GM08714 (cell line): ENCODE measurements around the gene ZNF107.
"Not testable (repeated sequence)": the region's sequence is repeated elsewhere in the genome, so short reads cannot be mapped to it uniquely, and the experiment has no call there.

ENCODE experiments used
- H3K4me3 ChIP-seq: fragments of 200-500 bp; sonication (Bioruptor generic); 2 replicates; pipeline ENCODE4 v1.5.1; 2014; ENCODE audit warnings: mild to moderate bottlenecking, low read length, inconsistent platforms
- ZNF274 ChIP-seq: IDR thresholded peaks from 2 replicates; pipeline ENCODE4 v1.6.1; 2012; ENCODE audit warnings: mild to moderate bottlenecking, low read depth, low read length

Gene ZNF107

DNA sequence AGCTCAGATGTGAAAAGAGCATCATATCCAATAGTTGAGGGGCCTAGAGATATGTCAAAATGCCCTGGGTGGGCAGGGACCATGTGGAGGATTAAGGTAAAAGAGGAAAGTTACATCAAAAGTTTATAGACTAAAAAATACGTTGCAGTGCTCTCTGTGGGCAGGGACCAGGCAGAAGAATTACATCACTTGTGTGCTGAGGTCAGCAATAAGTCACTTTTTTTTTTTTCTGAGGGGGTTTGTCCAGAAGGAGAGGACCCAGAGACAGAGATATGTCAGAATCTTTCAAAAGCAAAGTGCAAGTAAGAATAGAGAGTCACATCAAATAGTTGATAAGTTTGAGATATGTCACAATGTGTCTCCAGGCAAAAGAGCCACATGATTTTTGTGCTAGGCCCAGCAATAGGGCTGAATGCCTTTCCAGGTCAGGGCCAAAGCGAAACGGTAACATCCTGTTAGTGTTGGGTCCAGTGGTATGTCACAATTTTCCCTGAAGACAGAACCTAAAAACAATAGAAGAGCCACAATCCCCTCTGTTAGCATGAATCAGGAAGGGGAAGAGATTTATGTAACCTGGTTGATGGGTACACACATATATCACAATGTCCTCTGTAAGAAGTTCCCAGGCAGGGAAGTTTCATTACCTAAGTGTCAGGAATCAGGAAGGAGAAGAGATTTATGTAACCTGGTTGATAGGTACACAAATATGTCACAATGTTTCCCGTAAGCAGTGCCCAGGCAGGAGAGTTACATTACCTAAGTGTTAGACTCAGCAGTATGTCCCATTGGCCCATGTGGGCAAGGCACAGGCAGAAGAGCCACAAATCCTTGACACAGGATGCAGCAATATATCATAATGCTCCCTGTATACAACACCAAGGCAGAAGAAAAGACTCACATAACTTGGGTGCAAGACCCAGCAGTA is 28.1 kb upstream of the ZNF107 start:
- no peak for TF ChIP-seq ZNF274
- no peak overlapping the region for H3K4me3 ChIP-seq

DNA sequence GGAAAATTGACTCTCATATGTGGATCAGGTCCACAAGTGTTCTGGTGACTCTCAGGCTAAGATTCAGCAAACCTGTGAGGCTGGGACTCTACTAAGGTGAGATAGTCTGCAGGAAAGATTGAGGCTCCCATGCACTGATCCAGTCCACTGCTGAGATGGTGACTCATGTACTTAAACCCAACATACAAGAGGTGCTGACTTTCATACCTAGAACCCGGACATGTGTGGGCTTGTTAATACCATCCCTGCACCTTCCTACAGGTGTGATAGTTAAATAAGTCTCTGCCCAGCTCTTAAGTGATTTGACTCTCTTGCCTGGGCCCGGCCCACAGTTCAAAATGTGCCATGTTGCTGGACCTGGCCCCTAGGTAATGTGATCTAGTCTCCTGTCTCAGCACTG is 27.1 kb upstream of the ZNF107 start:
- TF ChIP-seq ZNF274 = no peak
- no peak overlapping the region for H3K4me3 ChIP-seq

DNA sequence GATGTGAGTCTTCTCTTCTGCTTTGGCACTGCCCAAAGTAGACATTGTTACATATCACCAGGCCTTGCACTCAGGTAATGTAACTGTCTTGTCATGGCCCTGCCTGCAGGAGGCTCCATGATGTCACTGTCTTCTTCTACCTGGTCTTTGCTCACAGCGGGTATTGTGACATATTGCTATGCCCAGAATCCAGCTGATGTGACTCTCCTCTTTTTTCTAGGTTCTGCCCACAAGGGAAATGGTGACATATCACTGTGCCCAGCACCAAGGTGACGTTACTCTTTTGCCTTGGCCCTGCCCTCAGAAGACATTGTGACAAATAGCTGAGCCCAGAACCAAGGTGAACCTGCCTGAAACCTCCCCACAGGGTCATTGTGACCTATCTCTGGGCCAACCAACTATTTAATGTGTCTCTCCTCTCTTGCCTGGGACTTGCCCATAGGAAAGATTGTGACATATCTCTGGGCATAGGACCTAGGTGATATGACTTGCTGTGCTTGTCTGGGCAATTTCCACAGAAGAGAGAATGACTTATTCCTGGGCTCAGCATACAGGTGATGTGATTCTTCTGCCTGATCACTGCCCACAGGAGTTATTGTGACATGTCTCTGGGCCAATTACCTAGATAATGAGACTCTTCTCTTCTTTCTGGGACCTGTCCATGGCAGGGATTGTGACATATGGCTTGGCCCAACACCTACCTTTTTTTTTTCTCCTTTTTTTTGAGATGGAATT is 26.5 kb upstream of the ZNF107 start:
- no peak for TF ChIP-seq ZNF274
- H3K4me3 ChIP-seq = no peak overlapping the region

DNA sequence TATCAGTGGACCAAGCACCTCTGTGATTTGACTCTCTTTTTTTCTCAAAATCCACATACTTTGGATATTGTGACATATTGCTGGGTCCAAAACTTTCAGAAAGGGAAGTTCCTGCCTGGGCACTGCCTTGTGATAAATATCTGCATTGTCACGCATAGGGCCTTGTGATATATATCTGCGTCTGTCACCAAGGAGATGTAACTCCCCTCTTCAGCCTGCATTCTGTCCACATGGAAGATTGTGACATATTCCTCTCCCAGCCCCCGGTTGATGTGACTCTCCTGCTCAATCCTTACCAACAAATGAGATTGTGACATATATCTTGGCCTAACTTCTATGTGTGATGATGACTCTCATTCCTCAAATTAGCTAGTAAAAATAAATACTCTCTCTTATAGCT is 25.4 kb upstream of the ZNF107 start:
- H3K4me3 ChIP-seq = no peak overlapping the region
- TF ChIP-seq ZNF274 = no peak

DNA sequence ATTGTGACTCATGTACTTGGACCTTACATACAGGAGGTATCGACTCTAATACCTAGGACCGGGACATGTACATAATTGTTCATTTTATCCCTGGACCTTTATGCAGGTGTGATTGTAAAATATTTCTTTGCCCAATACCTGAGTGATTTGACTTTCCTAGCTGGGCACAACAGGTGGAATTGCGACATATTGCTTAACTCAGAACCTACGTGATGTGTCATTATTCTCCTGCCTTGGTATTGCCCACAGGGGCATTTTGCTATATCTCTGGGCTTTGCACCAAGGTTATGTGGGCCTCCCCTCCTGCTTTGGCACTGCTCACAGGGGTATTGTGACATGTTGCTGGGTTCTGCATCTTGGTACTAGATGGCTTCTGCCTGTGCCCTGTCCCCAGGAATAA is 23.9 kb upstream of the ZNF107 start:
- H3K4me3 ChIP-seq = no peak overlapping the region
- TF ChIP-seq ZNF274 = no peak

DNA sequence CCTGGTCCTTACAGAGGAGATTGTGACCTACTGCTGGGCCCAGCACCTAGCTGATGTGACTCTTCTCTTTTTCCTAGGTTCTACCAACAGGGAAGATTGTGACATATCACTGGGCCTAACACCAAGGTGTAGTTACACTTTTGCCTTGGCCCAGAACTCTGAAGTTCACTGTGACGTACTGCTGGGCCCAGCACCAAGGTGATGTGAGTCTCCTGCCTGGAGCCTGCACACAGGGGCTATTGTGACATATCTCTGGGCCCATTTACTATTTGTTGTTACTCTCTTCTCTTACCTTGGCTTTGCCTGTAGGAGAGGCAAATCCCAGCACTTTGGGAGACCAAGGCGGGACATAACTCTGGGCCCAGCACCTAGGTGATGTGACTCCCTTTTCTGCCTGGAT is 23.1 kb upstream of the ZNF107 start:
- no peak for TF ChIP-seq ZNF274
- H3K4me3 ChIP-seq = no peak overlapping the region

DNA sequence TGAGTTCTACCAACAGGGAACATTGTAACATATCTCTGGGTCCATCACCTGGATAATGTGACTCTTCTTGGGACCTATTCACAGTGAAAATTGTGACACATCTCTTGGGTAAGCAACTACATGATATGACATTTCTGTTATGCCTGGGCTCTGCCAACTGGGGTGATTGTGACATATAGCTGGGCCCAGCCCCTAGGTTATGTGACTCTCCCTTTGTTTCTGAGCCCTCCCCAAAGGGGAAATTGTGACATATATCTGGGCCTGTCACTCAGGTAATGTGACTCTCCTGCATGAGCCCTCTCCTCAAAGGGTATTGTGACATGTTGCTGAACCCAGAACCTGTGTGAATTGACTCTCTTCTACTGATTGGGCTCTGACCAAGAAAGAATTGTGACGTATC is 22.4 kb upstream of the ZNF107 start:
- TF ChIP-seq ZNF274 = no peak
- no peak overlapping the region for H3K4me3 ChIP-seq

DNA sequence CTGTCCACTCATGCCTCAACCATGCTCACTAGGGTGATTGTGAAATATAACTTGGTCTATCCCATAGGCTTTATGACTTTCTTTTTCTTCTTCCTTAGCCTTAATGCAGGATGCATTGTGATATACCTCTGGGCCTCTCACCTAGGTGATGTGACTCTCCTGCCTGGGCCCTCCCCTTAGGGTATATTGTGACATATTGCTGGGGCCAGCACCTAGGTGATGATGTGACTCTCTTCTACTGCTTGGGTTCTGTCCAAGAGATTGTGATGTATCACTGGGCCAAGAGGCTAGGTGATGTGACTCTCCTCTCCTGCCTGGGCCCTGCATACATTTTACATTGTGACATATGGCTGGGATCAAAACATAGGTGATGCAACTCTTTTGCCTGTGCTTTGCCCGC is 14.7 kb upstream of the ZNF107 start:
- TF ChIP-seq ZNF274 = no peak
- no peak overlapping the region for H3K4me3 ChIP-seq

DNA sequence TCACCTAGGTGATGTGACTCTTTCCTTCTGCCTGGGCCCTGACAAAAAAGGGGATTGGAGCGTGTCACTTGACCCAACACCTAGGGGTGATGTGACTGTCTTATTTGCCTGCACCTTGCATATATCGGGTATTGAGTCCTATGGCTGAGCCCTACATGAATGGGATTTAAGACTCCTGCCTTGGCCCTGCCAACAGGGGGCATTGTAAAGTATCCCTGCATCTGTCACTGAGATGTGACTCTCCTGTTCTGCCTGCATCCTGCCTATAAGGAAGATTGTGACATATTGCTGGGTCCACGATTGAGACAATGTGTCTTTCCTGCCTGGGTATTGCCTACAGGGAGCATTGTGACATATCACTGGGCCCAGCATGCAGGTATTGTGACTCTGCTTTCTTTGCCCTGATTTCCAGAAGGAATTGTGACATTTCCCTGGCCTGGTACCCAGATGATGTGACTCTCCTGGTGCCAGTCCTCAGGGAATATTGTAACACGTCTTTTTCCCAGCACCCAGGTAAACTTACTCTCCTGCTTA is 14.2 kb upstream of the ZNF107 start:
- no peak for TF ChIP-seq ZNF274
- no peak overlapping the region for H3K4me3 ChIP-seq

DNA sequence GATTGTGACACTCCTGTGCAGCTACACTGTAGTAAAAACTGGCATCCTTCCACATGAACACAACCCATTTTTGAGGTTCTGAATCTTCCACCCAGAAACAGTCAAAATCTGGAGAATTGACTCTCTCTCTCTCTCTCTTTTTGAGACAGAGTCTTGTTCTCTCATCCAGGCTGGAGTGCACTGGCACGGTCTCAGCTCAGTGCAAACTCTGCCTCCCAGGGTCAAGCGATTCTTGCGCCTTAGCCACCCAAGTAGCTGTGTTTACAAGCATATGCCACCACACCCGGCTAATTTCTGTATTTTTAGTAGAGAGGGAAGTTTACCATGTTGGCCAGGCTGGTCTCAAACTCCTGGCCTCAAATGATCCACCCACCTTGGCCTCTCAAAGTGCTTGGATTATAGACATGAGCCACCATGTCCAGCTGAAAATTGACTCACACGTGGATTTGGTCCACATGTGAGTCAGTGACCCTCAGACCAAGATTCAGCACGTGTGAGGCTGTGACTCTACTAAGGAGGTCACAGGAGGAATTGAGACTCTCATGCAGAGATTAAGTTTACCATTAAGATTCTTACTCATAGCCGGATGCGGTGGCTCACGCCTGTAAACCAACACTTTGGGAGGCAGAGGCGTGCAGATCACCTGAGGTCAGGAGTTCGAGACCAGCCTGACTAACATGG is 12.1 kb upstream of the ZNF107 start:
- no peak overlapping the region for H3K4me3 ChIP-seq
- TF ChIP-seq ZNF274 = no peak

DNA sequence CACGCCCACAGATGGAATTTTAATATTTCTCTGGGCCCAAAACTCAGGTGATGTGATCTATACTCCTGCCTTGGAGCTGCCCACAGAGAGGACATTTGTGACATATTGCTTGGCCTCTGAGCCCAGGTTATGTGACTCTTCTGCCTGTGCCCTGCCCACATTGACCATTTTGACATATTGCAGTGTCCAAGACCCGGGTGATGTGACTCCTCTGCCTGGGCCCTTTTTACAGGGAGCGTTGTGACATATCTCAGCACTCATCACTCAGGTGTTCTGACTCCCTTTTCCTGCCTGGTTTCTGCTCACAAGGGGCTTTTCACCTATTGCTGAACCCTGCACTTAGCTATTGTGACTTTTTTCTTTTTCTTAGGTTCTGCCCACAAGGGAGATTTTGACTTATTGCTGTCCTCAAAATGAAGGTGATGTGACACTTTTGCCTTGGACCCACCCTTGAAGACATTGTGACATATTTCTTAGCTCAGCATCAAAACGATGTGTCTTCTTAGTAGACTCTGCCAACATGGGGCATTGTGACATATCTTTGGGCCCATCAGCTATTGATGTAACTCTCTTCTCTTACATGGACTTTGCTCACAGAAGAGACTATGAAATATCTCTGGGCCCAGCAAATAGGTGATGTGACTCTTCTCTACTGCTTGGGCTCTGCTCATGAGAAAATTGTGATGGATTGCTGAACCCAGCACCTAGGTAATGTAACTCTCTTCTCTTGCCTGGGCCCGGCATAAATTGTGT is 11.0 kb upstream of the ZNF107 start:
- no peak overlapping the region for H3K4me3 ChIP-seq
- TF ChIP-seq ZNF274 = no peak

DNA sequence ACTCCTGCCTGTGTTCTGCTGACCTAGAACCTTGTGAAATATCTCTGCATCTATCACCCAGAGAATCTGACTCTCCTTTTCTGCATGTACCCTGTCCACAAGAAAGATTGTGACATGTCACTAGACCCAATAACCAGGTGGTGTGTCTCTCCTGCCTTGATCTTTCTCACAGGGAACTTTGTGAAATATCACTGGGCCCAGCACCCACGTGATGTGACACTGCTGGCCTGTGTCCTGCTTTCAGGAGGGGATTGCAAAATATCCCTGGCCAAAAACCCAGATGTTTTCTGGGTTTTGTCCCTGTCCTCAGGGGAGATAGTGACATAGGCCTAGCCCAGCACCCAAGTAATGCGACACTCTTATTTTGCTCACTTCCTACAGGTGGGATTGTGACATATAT is 10.1 kb upstream of the ZNF107 start:
- H3K4me3 ChIP-seq = no peak overlapping the region
- TF ChIP-seq ZNF274 = no peak

DNA sequence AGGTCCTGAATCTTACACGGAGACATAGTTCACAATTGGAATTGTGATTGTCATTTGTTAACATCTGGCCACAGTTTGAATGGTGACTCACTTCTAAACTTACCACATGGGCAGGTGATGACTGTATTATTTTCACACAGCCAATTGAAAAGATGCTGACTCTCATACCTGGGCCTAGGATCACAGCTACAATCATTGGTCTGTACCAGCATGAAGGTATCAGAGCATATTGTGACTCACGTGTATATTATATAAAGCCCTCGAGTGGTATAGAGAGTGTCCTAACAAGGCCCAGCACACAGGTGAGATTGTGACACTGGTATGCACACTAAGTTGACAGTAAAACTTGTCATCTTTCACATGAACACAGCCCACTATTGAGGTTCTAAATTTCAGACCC is 9.4 kb upstream of the ZNF107 start:
- H3K4me3 ChIP-seq = no peak overlapping the region
- TF ChIP-seq ZNF274 = no peak

DNA sequence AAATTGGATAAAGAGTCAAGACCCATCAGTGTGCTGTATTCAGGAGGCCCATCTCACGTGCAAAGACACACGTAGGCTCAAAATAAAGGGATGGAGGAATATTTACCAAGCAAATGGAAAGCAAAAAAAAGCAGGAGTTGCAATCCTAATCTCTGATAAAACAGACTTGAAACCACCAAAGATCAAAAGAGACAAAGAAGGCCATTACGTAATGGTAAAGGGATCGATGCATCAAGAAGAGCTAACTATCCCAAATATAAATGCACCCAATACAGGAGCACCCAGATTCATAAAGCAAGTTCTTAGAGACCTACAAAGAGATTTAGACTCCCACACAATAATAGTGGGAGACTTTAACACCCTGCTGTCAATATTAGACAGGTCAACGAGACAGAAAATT is 3.8 kb upstream of the ZNF107 start:
- H3K4me3 ChIP-seq = not testable (repeated sequence)
